ENCODE data around the gene REXO5. TPM values are rescaled to one million over a fixed set of nuclear protein-coding genes. Genes with fewer than 3 reads are reported as not detected.
"Not testable (repeated sequence)": the region's sequence is repeated elsewhere in the genome, so short reads cannot be mapped to it uniquely, and the experiment has no call there.

REXO5 gene
- total RNA-seq, 1 experiment from 2014 or later = 33.5 TPM

DNA sequence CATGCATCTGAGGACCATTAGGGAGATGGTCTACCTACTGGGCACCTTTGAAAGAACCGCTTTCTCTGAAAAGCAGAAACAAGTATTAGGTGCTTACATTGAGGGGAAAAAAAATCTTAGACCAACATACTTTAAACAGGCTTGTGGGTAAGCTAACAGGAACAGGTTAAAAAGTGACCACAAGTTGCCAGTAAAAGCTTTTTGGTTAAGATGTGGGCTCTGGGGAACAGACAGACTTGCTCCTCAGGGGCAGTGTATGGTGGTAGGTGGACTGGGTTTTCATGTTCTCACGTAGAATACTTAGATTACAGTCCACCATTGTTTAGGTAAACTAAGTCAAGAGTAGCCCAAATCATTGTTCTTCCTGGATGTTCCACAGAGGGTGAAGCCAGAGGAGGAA is 41.2 kb downstream of the REXO5 start:
- DNase-seq (ENCODE audit: low read depth) = no peak

DNA sequence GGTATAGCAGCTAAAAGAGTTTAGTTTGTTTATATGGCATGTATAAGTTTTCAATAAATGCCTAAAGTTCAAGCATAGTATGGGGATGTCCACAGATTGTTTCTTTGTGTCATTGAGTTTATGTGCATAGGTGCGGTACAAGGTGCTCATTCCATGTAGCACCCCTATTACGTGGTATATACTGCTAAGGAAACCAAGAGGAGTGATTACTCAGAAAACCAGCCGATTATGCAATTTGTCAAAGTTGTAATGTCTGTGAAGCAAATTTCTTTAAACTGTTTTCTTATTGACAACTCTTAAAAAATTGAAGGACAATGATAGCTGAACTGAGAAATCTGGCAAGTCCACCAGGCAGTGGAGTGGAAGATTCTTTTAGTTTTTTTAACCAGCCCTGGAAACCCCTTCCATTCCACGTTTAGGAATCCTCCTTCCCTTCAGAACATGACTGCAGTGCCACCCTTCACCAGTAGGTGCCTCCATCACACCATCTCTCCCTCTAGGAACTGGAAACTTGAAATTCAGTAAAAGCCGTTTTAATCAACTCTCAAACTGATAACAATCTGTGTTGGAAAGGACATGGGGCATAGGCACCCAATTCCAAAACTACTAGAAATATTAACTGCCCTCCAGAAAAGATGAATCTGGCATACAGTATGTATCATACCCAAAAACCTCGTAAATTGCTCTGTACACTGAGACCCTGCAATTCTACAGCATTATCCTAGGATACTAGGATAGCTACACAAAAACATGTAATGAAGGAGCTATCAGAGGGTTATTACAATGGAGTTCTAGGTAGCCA is 43.5 kb downstream of the REXO5 start:
- DNase-seq (ENCODE audit: low read depth) = peak; percentile 70

DNA sequence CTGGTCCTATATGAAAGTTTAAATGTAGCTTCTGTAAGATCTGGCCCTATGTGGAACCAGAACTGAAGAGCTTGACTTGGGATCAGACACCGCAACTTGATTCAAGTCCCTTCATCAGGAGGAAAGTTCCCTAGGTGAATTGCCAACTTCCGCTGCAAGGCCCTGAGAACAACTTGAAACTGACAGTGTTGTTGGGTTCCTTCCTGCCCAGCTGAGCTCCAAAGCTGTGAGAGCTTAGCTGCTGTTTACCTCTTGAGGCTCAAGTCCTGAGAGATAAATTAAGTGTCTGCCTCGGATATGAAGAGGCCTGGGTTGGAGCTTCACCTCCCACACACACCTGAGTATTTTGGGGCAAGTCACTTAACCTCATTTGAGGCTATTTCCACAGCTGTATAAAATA is 44.7 kb downstream of the REXO5 start:
- DNase-seq (ENCODE audit: low read depth) = no peak

DNA sequence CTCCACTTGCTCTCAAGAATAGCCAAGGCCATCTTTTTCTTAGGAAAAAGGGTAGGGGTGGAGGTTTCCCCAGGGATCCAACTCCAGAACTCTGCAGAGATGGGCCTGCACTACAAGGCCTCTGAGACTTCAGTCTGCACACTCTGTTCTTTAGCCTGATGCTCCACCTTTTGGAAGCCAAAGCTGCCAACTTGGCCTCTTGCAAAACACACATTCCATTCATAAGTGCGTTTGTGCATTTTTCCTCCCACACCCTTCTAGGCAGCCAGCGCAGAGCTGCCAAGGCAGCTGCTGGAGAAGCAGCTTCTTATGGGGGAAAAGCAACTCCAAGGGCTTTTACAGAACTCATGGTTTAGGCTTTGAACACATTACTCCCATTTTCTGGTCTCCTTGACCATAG is 45.3 kb downstream of the REXO5 start:
- peak; percentile 96 for DNase-seq (ENCODE audit: low read depth)

DNA sequence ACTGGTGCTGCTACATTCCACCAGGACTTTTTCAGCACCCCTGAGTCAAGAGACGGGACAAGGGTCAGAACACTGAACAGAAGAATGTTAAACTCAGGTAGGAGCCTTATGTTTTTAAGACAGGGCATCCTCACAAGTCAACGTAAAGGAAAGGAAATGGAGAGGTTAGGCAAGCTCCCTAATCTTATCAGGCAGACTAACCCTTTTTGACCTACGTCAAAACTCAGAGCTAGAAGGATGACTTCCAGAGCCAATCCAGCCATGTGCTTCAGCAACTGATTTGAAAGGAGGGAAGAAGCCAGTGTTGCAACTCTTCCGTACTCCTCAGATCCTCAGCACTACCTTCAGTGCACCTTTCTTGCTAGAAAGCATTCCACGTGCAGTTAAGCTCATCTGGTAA is 46.8 kb downstream of the REXO5 start:
- no peak for DNase-seq (ENCODE audit: low read depth)

DNA sequence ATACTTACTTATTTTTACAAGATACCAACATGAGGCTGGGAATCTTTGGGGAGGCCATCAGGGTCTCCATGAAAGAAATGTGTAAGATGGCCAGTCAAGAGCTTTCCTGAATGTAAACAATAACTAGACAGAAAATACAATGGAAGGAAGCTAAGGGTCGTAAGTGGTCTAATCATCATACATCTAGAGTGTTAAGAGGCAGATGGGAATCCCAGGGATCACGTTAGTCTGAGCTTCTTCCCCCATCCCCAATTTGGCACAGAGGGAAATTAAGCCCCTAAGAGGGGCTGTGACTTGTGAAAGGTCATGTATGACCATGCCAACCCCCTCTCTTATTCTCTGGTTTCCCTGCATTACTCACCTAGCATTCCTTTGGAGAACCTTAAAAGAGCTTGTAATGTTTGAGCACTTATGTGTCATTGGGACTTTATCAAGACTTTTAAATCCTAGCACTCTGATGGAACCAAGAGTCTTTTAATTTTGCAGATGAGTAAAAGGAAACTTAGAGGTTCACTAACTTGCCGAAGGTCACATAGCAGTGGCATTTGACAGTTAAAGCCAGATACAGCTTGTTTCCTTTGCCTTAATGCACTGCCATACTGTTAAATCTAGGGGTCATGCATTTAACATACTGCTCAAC is 47.8 kb downstream of the REXO5 start:
- DNase-seq (ENCODE audit: low read depth) = peak; percentile 17

DNA sequence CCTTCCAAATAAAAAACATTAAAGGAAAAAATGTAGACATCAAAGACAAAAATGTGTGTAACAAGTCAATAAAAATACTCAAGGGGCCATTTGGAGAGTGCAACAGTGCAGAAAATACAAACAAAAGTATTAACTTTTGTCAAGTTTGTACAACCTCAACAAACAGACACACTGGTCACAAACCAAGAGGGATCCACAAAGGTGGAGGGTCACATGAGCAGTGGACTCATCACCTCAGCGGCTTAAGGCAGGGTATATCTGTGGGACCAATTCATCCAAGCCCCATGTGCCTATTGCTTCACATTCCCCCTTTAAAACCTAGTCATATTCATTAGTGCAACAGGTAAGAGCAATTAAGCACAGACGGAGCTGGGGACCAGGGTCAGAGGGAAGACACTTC is 48.6 kb downstream of the REXO5 start:
- no peak for DNase-seq (ENCODE audit: low read depth)

DNA sequence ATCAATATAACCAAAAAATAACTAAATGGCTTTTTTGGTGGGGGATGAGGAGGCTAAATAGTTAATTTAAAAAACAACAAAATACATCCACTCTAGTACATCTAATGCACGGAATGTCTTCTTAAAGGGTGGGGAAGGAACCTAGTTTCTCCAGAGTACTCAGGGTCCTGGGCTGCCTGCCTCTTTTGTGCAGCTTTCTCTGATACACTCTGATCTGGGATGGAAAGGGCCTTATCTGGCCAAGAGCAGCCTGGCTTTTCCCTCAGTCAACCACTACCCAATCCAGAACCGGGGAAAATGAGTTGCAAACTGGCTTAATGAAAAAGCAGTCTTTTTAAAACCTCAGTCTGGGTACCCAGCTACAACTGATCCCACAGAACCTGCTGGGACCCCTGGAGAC is 51.0 kb downstream of the REXO5 start:
- DNase-seq (ENCODE audit: low read depth) = no peak

DNA sequence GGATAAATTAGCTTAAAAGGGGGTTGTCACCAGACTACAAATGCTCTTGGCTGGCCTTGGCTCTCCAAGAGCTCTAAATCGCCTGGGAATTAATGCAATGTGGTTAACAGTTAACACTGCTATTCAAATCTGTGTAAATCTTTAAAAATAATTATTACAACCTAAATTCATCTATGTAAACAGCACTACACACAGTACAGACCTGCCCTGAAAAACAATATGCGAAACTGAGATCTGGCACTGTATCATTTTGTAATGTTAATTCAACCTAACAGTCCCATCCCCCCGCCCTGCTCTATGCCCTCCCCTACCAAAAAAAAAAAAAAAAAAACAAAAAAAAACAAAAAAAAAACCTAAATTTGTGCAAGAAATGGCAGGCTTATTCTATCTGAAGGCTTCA is 52.9 kb downstream of the REXO5 start:
- no peak for DNase-seq (ENCODE audit: low read depth)

DNA sequence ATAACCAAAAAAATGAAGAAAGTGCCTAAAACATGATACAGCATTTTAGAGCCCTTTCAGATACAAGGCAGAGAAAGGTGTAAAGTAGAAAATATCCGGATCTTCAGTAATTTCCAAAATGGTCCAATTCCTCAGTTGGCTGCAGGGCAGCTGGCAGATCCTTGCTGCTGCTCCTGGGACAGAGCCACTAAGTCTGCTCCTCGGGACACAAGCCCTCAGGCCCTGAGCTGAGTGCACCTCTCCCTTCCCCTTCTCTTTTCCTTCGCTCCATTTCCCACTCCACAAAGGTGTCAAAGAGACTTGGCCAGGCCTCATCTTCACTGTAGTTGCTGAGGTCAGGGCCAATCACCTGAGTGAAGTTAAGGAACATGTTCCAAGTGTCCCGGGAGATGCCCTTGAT is 53.4 kb downstream of the REXO5 start:
- DNase-seq (ENCODE audit: low read depth) = no peak

DNA sequence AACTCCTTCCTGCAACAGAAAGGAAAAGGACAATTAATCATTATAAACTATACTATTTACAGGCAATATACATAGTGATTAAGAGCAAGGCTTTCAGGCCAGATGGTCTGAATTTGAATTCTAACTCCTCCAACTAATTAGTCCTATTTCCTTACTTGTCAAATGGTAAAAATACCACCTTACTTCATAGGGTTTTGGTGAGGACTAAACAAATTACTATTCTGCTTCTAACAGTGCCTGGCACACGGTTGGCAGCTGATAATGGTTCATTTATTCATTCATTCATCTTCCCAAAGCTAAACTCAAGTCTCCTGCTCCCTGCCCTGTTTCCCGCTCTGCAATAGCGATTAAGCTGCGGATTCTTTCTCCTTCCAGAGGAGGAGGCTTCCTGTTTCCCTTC is 54.0 kb downstream of the REXO5 start:
- no peak for DNase-seq (ENCODE audit: low read depth)

DNA sequence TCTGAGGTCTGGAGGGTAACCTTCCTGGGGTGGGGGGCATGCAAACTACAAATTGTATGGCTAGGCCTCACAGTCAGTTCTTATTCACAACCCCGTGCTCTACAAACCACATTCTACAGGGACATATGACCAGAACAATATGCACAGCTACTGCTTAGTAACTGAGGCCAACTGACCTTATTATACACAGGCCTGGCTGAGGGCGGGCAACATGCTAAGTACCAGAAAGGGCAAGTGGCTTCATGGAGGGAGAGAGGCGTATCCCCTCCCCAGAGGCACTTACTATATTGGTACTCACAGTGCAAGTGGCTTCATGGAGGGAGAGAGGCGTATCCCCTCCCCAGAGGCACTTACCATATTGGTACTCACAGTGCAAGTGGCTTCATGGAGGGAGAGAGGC is 54.7 kb downstream of the REXO5 start:
- not testable (repeated sequence) for DNase-seq (ENCODE audit: low read depth)

DNA sequence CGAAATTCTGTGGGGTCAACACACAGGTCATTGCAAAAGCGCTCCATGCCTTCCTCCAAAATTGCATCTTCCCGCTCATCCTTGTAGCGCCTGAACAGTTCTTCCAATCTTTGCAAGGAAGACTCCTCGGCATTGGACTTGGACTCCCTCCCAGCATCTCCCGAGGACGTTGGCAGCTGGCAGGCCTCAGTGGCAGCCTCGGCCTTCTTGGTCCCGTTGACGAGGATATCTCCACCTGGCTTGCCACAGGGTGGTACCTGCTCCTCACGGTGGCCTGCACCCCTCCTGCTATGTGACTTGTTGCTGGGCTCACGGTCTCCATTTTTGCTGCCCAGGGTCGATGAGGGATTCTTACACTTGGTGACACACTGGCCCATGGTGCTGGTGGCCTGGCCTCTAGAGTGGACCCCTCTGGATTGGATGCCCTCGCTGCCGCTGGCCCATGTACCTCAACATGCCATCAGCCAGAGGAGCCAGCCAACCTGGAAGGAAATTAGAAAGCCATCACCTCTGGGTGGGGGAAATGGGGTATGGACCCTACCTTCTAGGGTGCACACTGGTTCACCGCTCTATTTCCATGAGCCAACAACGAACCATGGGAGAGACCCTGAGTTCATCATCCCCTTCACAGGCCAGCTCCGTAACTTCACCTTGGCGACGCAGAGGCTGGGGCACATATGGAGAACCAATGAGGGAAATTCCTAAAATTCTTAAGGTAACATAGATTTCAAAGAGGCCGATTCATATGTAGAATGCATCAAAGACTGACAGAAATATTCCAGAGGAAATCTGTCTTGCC is 56.0 kb downstream of the REXO5 start:
- no peak for DNase-seq (ENCODE audit: low read depth)

DNA sequence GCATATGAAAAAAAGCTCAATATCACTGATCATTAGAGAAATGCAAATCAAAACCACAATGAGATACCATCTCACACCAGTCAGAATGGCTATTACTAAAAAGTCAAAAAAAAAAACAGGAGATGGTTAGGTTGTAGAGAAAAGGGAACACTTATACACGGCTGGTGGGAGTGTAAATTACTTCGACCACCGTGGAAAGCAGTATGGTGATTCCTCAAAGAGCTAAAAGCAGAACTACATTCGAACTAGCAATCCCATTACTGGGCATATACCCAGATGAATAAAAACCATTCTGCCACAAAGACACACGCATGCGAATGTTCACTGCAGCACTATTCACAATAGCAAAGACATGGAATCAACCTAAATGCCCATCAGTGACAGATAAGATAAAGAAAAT is 58.0 kb downstream of the REXO5 start:
- DNase-seq (ENCODE audit: low read depth) = not testable (repeated sequence)

DNA sequence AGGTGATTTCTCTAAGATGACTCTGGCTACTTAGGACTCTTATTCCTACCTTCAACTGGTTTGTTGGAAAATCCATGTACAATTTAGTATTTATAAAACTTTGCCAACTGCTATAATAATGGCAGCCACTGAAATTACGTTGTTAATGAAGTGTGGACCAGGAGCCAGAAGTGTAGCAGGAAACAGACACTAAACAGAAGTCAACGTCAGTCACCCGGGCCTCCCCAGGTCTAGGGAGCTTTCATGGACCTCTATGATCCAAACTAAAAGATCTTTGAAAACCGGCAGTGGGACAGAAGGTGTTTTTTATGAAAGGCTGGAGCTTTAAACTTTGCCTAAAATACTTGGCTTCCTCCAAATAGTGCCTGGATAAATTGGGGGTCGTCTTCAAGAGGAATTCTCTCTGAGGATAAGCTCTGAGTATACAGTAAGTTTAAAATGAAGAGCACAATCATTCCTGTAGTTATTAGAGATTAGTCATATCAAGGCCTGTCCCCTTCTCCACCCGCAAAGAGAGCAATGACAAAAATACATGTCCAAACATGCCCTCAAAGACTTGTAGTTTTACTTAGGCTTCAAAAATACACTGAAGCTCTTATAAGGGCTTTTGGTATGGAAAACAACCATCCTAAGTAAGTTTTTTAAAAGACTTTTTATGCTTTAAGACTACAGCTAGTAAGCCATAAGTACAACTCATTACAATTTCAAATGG is 59.2 kb downstream of the REXO5 start:
- DNase-seq (ENCODE audit: low read depth) = peak; percentile 78

DNA sequence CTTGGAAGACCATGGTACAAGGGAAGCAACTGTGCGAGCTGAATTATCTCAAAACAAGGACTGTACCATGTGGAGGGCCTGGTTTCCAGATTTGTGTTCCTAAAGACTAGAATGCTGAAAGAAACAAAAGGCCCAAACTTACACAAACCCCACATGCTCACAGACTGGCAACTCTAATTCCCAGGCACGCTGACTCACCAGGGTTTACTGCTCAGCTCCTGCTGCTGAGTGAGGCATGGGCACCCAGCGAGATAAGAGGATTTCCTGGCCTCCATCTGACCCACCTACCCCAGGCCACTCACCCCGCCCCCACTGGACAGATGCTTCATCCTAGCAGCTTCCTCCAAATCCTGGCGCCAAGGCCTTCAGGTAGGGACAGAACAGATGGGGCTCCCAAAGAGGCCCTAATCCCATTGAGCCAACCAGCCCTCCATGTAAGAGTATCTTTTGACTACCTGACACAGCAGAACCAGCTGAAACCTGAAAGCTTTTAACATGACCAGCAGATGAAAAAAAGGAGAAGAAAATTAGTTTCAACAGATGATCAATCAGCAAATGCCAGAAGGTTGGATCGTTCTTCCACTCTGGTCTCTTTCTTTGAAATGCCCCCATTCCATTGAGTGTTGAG is 59.9 kb downstream of the REXO5 start:
- peak; percentile 96 for DNase-seq (ENCODE audit: low read depth)

DNA sequence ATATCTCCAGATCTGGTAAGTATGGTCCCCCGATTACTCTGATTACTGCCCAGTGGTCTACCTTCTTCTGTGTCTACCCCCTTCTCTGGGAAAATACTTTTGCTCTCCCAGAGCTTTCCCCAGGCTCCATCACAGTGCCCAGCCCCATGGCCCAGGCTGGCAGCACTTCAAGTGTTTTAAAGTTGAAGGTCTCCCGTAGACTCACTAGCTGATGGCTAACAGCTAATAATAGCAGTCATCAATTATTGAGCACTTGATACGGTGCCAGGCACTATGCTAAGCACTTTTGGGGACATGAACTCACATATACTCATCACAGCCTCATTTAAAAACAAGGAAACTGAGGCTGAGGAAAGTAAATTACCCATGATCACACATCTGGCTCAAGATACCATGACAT is 60.5 kb downstream of the REXO5 start:
- DNase-seq (ENCODE audit: low read depth) = no peak

DNA sequence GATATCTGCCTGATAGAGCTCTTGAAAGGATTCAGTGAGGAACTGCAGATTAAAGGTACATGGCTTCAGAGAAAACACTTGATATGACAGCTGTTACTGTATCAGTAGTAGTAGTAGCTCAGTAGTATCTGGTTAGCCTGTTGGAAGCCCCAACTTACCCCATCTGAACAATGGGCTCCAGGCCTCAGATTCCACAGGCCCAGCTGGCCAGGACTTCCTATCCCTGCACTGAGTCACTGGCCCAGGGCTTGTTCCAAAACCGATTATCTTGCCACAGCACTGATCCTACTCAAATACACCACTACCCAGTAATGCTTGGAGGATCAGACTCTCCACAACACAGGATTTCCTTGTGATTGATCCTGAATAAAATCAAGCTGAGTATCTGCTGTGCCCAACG is 61.3 kb downstream of the REXO5 start:
- DNase-seq (ENCODE audit: low read depth) = peak; percentile 53

DNA sequence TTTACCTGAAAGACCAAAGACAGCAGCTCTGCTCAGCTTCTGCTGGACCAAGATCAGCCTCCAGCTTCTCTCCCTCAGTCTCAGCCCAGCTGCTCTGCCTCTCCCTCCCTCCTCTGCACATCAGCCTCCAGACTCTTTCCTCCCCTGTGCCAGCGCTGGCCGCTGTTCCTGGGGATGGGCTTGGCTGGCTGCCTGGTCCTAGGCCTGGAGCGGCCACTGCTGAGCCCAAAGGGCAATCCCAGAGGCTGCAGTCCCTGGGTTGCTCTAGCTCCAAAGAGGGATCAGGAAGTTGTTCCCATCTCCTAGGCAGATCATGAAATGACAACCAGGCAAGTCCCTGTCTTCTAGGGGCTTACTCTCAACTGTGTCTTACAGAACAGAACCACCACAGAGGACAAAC is 62.6 kb downstream of the REXO5 start:
- DNase-seq (ENCODE audit: low read depth) = peak; percentile 76

DNA sequence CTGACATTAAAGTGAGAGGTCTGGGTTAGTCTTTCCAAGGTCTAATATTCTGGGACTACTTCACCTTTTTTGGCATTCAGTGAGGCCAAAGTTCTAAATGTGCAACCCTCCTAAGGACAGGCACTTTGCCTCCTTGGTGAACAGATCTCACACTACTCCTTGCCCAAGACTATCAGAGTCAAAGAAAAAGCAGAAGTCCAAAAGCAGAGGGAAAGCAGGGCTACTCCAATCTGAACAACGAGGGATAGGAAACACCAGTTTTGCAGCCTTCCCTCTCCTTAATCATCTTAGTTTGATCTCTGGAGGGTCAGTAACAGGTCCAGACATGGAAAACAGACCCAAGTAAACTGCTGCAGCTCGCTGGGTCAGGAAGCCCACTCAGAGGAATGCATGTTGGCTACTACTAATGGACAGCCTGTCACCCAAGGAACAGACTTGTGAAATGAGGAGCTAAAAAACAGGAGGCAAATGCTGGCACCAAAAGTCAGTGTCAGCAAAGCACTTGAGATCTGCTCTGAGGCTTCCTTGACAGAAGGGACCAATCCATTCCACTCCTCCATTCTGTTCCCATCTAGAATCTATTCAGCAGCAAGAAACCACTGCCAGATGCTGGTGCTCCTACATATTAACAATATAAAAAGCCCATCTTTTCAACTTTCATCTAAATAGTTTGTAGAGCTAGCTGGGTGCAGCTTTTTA is 63.9 kb downstream of the REXO5 start:
- no peak for DNase-seq (ENCODE audit: low read depth)

DNA sequence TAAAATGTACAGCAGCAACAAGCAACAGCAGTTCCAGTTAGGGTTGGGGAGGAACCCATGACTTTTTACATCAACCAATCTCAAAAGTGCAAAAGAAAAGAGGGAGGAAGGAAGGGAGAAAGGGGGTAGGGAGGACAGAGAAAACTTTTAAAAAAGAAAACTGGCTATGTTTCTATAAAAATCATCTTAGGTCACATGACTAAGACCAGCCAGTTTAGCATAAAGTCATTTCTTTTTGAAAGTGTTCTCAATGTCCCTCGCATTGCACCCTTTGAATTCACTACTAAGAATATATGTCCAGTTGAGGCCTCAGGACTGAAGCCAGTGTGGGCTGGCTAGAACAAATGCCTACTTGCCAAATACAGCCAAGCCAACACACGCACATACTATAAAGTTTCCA is 64.9 kb downstream of the REXO5 start:
- DNase-seq (ENCODE audit: low read depth) = no peak
